Measurements from ENCODE around the gene CDK14. TPM values are rescaled to one million over a fixed set of nuclear protein-coding genes. Genes with fewer than 3 reads are reported as not detected.

CDK14 gene
- total RNA-seq, 1 donor: 39.1 TPM

DNA sequence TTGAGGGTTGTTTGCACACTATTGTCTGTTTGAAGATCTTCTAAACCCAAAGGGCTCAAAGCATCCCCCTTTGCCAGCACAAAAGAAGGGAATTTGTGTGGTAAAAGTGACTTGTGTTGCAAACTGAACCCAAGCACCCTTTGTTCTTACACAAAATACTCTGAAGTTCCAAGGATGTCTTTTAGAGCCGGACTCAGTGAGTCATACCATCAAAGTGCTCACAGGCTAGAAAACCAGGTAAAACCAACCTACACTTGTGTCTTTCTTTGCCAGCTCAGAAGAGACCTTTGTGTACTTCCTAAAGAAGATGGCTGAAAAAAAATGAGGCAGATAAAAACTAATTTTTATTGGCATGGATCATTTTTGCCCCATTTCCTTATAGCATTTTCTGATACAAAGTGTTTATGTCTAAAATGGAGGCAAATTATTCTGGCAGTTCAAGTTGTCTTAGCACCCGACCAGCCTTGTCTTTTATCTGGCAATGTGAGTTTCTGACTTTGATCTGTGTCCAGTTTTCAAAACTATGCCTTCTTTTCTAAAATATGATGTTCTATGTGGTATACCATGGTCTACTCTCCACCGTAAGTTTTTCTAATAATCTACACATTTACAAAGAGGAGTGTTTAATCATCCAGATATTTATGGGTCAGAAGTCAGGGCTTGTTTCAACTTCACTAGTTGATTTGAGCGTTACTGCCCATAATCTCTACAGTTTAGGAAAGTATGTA lies 539.7 kb downstream of the CDK14 start:
- Histone ChIP-seq H3K36me3 (ENCODE audit: insufficient read depth, low read length) (no peaks in the 10 kb centered on the region), H3K4me2 (ENCODE audit: insufficient read depth, low read length) (no peak overlapping the region), H3K27ac (ENCODE audit: low read depth, low read length) (no peak overlapping the region), H4K20me1 (ENCODE audit: insufficient read depth, low read length) (no peaks in the 10 kb centered on the region), H3K79me2 (ENCODE audit: insufficient read depth, low read length) (no peaks in the 10 kb centered on the region), H2AFZ (ENCODE audit: low read length) (no peak overlapping the region), H3K4me3 (ENCODE audit: insufficient read depth, low read length) (no peak overlapping the region), H3K27me3 (ENCODE audit: insufficient read depth, low read length) (no peaks in the 10 kb centered on the region), H3K9me3 (ENCODE audit: low read depth, low read length) (no peaks in the 10 kb centered on the region), H3K4me1 (ENCODE audit: insufficient read depth, low read length) (no peaks in the 10 kb centered on the region)
- DNase-seq (ENCODE audit: insufficient read length, low spot score, missing footprints): no peak
- TF ChIP-seq, protein P1, sequence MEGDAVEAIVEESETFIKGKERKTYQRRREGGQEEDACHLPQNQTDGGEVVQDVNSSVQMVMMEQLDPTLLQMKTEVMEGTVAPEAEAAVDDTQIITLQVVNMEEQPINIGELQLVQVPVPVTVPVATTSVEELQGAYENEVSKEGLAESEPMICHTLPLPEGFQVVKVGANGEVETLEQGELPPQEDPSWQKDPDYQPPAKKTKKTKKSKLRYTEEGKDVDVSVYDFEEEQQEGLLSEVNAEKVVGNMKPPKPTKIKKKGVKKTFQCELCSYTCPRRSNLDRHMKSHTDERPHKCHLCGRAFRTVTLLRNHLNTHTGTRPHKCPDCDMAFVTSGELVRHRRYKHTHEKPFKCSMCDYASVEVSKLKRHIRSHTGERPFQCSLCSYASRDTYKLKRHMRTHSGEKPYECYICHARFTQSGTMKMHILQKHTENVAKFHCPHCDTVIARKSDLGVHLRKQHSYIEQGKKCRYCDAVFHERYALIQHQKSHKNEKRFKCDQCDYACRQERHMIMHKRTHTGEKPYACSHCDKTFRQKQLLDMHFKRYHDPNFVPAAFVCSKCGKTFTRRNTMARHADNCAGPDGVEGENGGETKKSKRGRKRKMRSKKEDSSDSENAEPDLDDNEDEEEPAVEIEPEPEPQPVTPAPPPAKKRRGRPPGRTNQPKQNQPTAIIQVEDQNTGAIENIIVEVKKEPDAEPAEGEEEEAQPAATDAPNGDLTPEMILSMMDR (IDR thresholded peaks at IDR 0.05; ENCODE audit: extremely low read depth, low read depth, low read length): no peak

DNA sequence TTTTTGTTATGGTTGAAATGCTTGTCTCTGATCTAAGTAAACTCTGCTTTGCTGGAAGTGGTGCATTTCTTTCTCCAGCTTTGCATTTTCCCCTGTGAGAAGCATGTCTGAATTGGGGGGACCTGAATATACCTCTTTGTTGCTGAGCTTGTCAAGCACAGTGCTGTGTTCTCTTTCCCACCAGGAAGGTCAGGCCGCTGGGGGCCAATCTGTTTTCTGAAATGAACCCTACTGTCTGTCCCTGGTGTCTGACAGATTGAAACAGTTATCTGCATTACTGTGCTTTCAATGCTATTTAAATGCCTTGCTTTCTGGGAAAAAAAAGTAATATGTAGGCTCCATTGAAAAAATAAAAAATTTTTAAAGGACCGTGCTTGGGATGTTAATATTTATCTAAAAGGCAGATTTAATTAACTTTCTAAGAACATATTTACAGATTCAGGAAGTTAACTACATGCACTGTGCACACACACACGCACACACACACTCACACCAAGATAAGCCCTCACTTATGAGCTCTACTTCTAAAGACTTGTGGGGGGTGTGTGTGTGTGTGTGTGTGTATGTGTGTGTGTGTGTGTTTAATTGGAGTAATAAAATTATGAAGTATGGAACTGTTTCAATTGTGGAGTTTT lies 541.1 kb downstream of the CDK14 start:
- Histone ChIP-seq H2AFZ (ENCODE audit: low read length) (no peak overlapping the region), H3K9me3 (ENCODE audit: low read depth, low read length) (no peaks in the 10 kb centered on the region), H4K20me1 (ENCODE audit: insufficient read depth, low read length) (no peaks in the 10 kb centered on the region), H3K79me2 (ENCODE audit: insufficient read depth, low read length) (no peaks in the 10 kb centered on the region), H3K4me2 (ENCODE audit: insufficient read depth, low read length) (no peak overlapping the region), H3K36me3 (ENCODE audit: insufficient read depth, low read length) (no peaks in the 10 kb centered on the region), H3K4me3 (ENCODE audit: insufficient read depth, low read length) (no peak overlapping the region), H3K27ac (ENCODE audit: low read depth, low read length) (no peak overlapping the region), H3K27me3 (ENCODE audit: insufficient read depth, low read length) (no peaks in the 10 kb centered on the region), H3K4me1 (ENCODE audit: insufficient read depth, low read length) (no peaks in the 10 kb centered on the region)
- DNase-seq (ENCODE audit: insufficient read length, low spot score, missing footprints): no peak
- TF ChIP-seq, protein P1 (IDR thresholded peaks at IDR 0.05; ENCODE audit: extremely low read depth, low read depth, low read length): no peak

DNA sequence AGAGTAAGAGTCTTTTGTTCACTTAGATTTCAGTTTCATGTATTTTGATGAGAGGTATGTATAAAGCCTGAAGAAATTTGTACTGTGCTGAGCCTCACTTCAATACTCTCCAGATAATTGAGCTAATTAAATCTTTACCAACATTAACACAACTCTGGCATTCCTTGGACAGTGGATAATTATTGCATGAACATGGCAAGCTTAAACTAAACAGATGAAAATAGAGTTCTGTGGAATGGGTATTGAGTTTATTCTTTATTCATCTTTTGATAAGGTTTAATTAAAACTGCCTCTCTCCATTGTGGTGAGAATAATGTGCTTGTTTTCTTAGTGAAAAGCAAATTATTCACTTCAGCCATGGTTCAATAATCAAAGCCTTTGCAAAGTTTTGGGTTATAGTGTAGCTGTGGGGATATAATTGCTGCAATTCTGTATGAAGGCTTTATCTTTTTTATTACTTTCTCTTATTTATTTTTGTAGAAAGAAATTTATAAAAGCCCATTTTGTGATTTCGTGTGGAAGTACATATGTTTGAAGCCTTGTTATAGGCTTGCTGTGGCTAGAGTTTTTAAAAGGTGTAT lies 541.8 kb downstream of the CDK14 start:
- Histone ChIP-seq H3K27ac (ENCODE audit: low read depth, low read length) (no peak overlapping the region), H3K79me2 (ENCODE audit: insufficient read depth, low read length) (no peaks in the 10 kb centered on the region), H3K4me3 (ENCODE audit: insufficient read depth, low read length) (no peak overlapping the region), H3K27me3 (ENCODE audit: insufficient read depth, low read length) (no peaks in the 10 kb centered on the region), H3K4me2 (ENCODE audit: insufficient read depth, low read length) (no peak overlapping the region), H3K36me3 (ENCODE audit: insufficient read depth, low read length) (no peaks in the 10 kb centered on the region), H3K9me3 (ENCODE audit: low read depth, low read length) (no peaks in the 10 kb centered on the region), H2AFZ (ENCODE audit: low read length) (no peak overlapping the region), H3K4me1 (ENCODE audit: insufficient read depth, low read length) (no peaks in the 10 kb centered on the region), H4K20me1 (ENCODE audit: insufficient read depth, low read length) (no peaks in the 10 kb centered on the region)
- no peak for DNase-seq (ENCODE audit: insufficient read length, low spot score, missing footprints)
- TF ChIP-seq, protein P1 (IDR thresholded peaks at IDR 0.05; ENCODE audit: extremely low read depth, low read depth, low read length): no peak

DNA sequence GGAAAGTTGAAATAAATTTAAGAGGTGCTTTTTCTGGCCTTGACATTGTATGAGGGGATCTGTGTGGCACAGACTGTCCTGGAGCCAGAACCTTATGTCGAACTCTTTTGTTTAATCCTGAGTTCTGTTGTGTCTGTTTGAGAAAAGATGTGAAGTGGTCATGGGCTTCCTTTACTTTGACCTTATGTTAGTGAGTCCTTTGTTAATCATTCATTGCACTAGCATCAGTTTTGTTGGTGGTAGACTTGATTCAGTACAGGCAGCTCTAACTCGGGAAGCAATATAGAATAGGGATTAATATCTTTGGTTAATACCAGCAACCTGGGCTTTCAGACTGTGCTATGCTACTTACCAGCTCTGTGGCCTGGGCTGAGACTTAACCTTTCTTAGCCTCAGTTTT lies 544.2 kb downstream of the CDK14 start:
- no peak for DNase-seq (ENCODE audit: insufficient read length, low spot score, missing footprints)
- no peaks in the 10 kb centered on the region for H3K27me3 ChIP-seq (ENCODE audit: insufficient read depth, low read length)
- no peaks in the 10 kb centered on the region for H4K20me1 ChIP-seq (ENCODE audit: insufficient read depth, low read length)
- H3K9me3 ChIP-seq (ENCODE audit: low read depth, low read length): no peaks in the 10 kb centered on the region
- TF ChIP-seq, protein P1 (IDR thresholded peaks at IDR 0.05; ENCODE audit: extremely low read depth, low read depth, low read length): no peak
- H3K4me3 ChIP-seq (ENCODE audit: insufficient read depth, low read length): no peak overlapping the region
- no peak overlapping the region for H2AFZ ChIP-seq (ENCODE audit: low read length)
- no peak overlapping the region for H3K4me2 ChIP-seq (ENCODE audit: insufficient read depth, low read length)
- H3K4me1 ChIP-seq (ENCODE audit: insufficient read depth, low read length): no peaks in the 10 kb centered on the region
- H3K27ac ChIP-seq (ENCODE audit: low read depth, low read length): no peak overlapping the region
- H3K36me3 ChIP-seq (ENCODE audit: insufficient read depth, low read length): no peaks in the 10 kb centered on the region
- H3K79me2 ChIP-seq (ENCODE audit: insufficient read depth, low read length): no peaks in the 10 kb centered on the region
